C4-2B (cell line): ENCODE measurements around the gene ANKRD33.

ENCODE experiments used
- H3K27ac ChIP-seq: fragments of 450-650 bp; 2 replicates; pipeline ENCODE4 v1.5.1; 2017
- ZFX ChIP-seq: fragments of 450-650 bp; IDR thresholded peaks from 2 replicates; pipeline ENCODE4 v1.6.1; 2017
- TF ChIP-seq, protein P1 (sequence below): fragments of 450-650 bp; conservative IDR thresholded peaks from 2 replicates; pipeline ENCODE4 v1.5.1; 2017; ENCODE audit warnings: mild to moderate bottlenecking

ANKRD33 gene

DNA sequence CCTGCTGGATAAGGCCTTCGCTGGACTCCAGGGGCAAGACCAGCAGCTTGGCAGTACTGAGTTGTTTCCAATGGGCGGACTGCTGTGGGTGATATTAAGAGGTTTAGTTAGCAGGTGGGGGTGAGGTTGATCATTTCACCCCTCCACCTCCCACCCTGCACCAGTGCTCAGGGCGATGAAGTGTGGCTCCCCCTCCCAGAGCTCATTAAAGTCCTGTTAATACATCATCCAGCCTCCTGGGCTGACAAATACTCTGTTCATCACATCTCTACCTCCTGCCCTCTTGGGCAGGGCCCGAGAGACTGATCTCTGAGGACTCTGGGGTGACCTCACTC lies 37.0 kb upstream of the ANKRD33 start:
- H3K27ac ChIP-seq = no peak overlapping the region
- TF ChIP-seq, protein P1, sequence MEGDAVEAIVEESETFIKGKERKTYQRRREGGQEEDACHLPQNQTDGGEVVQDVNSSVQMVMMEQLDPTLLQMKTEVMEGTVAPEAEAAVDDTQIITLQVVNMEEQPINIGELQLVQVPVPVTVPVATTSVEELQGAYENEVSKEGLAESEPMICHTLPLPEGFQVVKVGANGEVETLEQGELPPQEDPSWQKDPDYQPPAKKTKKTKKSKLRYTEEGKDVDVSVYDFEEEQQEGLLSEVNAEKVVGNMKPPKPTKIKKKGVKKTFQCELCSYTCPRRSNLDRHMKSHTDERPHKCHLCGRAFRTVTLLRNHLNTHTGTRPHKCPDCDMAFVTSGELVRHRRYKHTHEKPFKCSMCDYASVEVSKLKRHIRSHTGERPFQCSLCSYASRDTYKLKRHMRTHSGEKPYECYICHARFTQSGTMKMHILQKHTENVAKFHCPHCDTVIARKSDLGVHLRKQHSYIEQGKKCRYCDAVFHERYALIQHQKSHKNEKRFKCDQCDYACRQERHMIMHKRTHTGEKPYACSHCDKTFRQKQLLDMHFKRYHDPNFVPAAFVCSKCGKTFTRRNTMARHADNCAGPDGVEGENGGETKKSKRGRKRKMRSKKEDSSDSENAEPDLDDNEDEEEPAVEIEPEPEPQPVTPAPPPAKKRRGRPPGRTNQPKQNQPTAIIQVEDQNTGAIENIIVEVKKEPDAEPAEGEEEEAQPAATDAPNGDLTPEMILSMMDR = no peak
- no peak for TF ChIP-seq ZFX

DNA sequence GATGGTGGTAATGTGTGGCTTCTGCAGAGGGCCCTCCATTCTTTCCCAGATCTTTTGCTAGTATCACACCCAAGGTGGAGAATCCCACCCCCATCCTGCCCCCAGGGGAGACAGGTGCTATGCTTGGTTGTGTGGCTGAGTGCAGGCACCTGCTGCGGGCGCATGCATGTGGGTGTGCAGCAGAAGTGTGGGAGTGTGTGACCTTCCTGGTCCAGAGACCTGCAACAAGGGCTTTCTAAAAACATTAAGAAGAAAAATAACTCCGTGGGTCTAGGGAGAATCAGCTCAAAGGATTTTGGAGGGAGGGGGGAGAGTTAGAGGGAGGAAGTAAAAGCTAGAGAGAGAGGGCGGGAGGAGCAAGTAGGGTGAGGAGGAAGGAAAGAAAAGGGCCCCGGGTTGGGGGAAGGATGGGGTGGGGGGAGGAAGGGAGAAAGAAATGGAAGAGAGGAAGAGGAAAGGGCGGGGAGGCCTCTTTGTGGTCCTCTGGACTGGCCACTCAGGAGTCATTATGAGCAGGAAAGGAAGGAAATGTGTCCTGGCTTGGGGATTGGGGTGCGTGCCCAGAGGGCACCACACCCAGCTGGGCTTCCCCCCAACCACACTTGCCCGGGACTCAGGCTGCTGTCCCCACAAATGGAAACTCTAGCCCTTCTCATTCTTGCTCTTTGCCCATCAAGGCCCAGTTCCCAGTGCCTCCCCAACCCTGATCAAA lies 36.3 kb upstream of the ANKRD33 start:
- TF ChIP-seq, protein P1 = no peak
- no peak for TF ChIP-seq ZFX
- H3K27ac ChIP-seq = no peak overlapping the region

DNA sequence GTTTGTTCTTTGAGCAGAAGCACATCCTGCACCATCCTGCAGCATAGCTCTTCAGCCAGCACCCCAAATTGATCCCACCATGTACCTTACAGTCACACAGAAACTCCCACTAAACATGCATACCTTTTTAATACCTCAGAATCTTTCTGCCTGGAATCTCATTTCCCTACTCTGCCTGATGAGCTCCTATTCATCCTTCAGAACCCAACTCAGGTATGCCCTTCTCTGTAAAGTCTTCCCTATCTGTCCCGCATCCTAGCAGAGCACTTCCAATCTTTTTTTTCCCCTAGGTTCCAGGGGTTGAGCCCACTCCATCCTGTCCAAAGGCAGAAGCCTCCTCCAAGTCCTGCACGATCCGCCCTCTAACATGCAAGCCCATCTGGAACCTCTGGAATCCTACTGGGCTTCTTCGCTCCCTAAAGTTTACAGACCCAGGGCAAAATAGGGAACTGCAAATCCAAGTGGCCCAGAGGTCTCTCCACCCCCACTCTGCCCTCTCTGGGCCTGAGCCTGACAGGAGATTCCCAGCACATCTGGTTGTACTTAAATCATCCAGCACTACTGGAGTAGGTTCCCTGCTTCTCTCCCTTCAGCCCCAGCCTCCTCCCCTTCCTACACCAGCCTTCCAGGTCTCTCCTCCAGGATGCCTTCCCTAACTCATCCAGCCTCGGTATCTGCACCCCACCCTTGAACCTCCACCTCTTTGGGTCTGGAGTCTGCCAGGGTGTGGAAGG lies 35.3 kb upstream of the ANKRD33 start:
- H3K27ac ChIP-seq = no peak overlapping the region
- no peak for TF ChIP-seq ZFX
- TF ChIP-seq, protein P1 = no peak

DNA sequence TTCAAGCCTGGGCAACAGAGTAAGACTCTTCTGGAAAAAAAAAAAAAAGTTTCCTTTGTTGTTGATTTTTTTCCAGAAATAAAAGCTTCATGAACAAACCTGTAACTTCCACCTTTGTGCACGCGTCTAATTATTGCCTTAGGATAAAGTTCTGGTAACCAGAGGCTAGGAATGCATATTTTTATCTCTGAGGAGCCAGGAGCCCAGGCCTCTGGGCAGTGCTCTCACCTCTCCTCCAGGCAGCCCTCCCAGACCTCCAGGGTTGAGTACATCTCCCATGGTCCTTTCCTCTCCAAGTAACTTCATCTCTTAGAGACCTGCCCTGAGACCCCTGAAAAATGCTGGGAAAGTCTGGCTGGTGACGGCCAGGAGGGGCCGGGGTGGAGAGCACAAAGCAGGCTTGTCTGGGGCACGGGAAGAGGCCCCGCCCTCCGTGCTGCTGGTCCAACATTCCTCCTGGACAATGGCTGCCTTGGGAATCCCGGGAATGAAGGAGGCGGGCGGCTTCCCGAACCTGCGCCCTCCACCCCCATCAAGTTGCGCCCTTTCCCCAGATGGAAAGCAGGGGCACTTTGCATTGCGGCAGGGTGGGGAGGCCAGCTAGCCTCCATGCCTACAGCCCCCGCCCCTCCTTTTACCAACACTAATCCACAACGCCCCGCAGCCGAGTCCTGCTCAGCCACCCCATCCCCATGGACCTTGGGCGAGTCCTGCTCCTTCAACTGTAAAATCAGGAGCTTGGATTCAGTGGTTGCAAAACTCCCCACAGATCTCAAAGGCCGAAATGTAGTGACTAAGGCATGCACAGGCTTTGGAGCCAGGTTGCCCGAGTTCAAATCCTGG lies 32.1 kb upstream of the ANKRD33 start:
- TF ChIP-seq, protein P1 = no peak
- TF ChIP-seq ZFX = no peak
- no peak overlapping the region for H3K27ac ChIP-seq

DNA sequence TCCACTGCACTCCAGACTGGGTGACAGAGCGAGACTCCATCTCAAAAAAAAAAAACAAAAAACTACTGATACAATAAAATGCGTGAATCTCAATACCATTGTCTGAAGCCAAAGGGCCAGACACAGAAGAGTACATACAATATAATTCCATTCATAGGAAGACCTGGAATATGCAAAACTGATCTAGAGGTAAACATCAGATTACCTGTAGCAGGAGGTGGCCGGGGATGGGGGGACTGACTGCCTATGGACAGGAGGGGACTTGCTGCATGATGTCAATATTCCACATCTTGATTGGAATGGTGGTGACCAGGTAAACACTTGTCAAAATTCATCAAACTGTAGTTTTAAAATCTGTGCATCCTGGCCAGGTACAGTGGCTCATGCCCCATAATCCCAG lies 26.9 kb upstream of the ANKRD33 start:
- TF ChIP-seq ZFX = no peak
- TF ChIP-seq, protein P1 = no peak
- H3K27ac ChIP-seq = no peak overlapping the region

DNA sequence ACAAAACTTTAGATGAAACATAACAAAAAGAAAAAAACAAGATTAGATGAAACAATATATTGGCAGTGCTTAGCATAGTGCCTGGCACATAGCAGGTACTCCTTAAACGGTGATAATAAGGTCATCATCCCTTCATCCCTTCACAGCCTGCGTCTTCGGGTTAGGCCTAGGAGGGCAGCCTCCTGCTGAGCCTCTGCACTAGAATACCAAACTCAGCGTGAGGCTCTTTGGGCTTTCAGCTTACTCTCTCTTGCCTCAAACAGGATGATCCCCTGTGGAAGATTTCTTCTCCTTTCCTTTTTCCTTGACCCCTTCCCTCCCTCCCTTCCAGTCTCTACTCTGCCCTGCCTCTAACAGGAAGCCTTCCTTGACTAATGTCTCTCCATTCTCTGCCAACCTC lies 25.0 kb upstream of the ANKRD33 start:
- TF ChIP-seq, protein P1 = no peak
- TF ChIP-seq ZFX = no peak
- H3K27ac ChIP-seq = no peak overlapping the region
